Cortex of kidney (tissue), 1 donor: ENCODE measurements around the gene MZB1.
"Not testable (repeated sequence)": the region's sequence is repeated elsewhere in the genome, so short reads cannot be mapped to it uniquely, and the experiment has no call there.

Experiments used
- DNase-seq: peaks from one replicate; lab custom pipeline; 2025; lab: John Stamatoyannopoulos, UW

MZB1 gene

DNA sequence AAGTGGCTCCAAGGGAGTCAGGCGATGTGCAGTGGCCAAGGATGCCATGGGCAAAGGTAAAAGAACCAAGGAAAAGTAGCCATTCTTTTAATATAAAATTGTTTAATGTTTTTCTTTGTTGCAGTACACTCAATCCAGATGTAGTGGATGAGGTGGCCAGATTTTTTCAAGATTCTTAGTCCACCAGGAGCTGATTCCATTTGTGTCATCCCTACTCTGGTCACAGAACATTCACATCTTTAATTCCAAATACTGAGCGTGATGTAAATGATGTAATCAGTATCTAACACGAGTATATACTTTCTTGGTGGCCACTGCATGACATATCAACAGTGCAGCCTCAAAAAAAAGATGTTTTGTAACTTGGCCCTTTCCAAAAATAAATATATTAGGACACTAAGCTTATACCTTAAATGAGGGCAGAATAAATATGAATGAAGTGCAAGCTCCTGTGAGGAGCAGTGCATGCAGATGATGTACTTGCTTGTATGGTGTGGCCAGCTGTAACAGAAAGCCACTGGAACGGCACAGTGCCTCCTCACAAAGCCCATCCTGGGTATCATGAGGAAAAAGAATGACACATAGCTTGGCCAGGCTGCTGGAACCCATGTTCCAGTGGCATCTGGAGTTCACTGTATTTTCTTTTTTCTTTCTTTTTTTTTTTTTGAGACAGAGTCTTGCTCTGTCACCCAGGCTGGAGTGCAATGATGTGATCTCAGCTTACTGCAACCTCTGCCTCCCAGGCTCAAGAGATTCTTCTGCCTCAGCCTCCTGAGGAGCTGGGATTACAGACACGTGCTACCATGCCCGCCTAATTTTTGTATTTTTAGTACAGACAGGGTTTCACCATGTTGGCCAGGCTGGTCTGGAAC lies 20.6 kb upstream of the MZB1 start:
- no peak for DNase-seq

DNA sequence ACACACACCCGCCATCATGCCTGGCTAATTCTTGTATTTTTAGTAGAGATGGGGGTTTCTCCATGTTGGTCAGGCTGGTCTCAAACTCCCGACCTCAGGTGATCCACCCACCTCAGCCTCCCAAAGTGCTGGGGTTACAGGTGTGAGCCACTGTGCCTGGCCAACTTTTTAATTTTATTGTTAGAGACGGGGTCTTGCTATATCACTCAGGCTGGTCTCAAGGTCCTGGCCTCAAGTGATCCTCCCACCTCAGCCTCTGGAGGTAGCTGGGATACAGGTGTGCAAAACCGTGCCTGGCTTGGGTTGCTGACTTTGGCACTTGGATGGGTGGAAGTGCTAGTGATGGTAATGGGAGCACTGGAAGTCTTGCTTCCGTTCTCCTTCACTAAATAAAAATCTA lies 19.4 kb upstream of the MZB1 start:
- DNase-seq, result not testable (repeated sequence)

DNA sequence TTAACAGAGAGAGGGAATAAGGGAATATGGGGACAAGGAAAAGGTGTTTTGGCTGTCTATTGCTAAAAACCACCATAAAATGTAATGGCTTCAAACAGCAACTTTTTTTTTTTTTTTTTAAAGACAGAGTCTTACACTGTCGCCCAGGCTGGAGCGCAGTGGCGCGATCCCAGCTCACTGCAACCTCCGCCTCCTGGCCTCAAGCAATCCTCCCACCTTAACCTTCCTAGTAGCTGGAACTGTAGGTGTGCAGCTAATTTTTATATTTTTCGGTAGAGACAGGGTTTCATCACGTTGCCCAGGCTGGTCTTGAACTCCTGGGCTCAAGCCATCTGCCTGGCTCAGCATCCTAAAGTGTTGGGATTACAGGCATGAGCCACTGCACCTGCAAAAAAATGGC lies 18.5 kb upstream of the MZB1 start:
- no peak for DNase-seq

DNA sequence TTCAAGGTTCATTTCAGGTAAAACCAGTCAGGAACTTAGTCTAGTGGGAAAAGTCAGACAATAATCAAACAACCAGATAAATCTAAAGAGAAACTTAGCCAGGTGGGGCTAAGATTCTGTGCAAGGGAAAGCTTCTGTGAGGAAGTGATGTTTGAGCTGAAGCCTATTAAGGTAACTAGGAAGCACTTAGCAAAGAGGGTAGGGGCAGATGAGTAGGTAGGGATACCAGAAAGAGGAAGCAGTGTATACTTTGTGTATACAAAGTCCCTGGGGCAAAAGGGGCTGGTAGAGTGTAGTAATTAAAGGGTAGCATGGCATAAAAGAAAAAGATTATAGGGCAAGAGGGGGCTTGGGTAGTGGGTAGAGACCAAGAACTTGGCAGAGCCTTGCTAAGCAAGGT lies 17.8 kb upstream of the MZB1 start:
- DNase-seq, result no peak

DNA sequence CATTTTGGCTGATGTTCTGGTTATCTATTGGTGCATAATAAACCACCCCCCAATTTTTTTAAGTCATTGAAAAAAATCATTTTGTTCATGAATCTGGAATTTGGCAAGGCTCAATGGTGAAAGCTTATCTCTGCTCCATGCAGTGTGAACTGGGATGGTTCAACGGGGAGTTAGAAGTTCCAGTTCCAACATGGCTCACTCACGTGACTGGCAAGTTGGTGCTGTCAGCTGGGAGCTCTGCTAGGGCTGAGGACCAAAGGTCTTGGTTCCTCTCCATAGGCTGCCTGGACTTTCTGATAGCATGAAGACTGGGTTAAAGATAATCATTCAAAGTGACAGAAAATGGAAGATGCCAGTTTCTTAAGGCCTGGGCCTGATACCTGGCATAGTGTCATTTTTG lies 17.2 kb upstream of the MZB1 start:
- no peak for DNase-seq

- DNase-seq, result no peak
These were observed 14.7 kb upstream of the MZB1 start for GRCh38 chr5:139404484-139404840.

GRCh38 chr5:139403787-139404483 lies 14.2 kb upstream of the MZB1 start, which contains the start of gene SPATA24:
Gene SPATA24, minus strand, starts transcription at chr5:139404089. Its CDS starts 29 bp downstream, at chr5:139404060.
- peak; percentile 78 for DNase-seq

GRCh38 chr5:139403418-139403786 lies 13.7 kb upstream of the MZB1 start:
- no peak for DNase-seq

- DNase-seq, result no peak
These were observed 12.9 kb upstream of the MZB1 start for GRCh38 chr5:139402561-139403158.

DNA sequence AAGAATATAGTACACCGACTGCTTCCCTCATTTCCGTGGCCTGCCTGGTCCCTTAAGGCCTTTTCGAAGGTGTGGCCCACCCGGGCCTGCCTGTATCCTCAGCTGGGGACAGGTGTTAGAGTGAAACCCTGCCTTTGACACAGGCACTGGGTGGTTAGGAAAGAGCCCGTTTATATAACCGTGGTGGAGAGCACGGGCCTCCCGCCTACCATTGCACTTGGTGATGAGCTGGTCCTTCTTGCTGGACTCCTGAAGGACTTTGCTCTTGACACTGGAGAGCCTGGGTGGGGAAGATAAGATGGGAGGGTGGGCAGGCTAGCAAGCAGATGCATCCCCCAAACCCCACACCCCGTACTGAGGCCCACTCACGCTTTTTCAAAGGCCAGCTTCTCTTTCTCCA lies 11.8 kb upstream of the MZB1 start:
- no peak for DNase-seq

GRCh38 chr5:139399501-139400121 lies 9.9 kb upstream of the MZB1 start:
- no peak for DNase-seq

DNA sequence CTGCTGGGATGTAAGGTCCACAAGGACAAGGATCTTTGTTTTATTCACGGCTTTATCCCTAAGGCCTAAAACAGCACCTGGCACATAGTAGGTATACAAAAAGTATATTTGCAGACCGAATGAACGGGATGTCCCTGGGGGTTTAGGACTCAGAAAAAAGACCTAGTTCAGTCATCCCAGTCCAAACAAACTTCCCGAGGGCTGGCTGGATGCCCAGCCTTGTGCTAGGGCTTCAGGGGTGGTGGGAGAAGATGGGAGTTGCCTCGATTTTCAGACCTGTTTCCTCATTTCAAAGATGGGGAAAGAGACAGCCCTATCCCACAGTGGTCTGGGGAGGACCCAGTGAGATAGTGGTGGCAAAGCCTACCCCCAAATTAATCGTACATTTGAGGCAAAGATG lies 8.2 kb upstream of the MZB1 start:
- no peak for DNase-seq

DNA sequence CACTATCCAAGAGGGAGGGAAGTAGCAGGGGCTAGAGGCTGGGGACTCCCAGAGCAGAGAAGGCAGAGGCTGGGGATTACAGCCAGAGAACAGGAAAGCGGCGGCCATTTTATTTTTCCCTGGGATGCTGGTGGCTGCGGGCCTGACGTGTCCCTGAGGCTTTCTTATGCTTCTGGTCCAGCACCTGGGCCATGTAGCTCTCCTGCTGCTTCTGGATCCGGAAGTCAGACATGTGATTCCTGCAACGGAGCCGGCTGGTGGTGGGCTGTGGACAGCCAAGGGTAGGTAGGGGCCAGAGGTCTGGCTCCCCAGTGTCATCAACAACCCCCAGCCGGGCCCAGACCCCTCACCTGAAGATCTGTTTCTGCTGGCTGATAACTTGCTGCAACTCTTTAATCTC lies 7.0 kb upstream of the MZB1 start:
- no peak for DNase-seq

- DNase-seq, result no peak
These were observed 6.3 kb upstream of the MZB1 start for GRCh38 chr5:139395844-139396640.

- DNase-seq, result no peak
These were observed 5.2 kb upstream of the MZB1 start, which contains the start of gene PROB1 for GRCh38 chr5:139394654-139395566. Gene PROB1, minus strand, starts transcription at chr5:139395104. Its CDS starts 23 bp downstream, at chr5:139395081.

DNA sequence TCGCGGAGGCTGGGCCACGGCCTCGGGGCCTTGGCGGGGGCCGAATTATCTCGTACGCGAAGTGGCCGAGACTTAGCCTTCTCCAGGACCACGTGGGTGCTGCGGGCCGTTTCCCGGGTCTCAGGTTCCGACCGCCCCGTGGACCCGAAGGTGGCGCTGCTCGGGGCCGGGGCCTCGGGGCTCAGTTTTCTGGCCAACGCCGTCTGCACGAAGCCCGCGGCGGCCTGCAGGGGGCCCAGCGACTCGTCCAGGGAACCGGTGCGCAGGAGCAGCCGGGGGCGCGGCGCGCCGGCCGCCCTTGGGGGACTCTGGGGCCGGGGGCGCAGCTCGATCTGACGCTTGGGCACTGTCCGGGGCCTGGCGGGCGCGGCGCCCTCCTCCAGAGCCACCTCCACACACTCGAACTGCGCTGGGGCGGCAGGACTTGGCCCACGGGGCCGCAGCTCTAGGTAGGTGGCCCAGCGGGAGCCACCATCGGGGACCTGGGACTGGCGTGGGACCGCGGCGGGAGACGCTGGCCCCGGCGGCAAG lies 4.5 kb upstream of the MZB1 start:
- no peak for DNase-seq

DNA sequence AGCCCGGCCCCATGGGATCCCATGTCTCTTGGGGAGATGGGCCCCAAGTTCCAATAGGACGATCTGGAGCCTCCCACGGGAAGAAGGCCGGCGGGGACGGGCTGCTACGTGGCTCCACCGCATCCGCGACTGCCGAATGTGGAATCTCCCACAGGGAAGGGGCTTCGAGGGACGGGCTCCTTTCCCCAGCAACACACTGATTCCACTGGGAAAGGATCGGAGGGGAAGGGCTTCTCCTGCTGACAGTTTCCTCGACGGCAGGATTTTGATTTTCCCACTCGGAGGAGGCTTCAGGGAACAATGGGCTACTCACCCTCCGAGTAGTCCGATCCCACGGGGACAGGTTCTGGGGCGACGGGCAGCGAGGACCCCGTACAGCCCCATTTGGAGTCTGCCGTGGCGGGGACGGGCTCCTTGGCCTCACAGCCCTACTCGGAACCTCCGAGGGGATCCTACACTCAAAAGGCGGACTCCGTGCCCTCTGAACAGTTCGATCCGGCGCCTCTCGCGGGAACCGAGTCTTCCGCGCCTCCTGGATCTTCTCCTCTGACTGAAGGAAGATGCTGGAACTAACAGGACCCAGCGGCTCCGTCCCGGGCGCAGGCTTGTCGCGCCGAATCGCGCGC lies 3.9 kb upstream of the MZB1 start:
- no peak for DNase-seq

GRCh38 chr5:139392678-139393496 lies 3.2 kb upstream of the MZB1 start:
- DNase-seq, result no peak

GRCh38 chr5:139392324-139392677 lies 2.6 kb upstream of the MZB1 start:
- DNase-seq, result no peak
